Measurements from ENCODE around the gene CTNNA1.

CTNNA1 gene

DNA sequence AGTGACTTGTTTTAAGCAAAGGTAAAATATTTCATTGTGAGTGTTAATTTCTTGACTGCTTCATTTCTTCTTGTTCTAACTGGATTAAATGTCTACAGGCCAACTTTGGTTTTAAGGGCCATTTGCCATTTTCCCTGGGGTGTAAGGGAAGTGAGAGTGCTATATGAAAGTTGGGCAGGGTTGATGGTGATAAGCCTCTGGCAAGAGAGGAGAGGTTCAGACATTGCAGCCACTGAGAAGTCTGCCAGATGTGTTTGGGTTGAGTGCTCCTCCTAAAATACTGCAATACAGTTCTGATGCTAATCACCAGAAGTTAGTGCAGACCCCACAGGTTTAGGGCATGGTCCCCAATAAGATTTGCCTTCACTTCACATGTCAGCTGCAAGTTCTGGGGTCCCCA is 136.8 kb downstream of the CTNNA1 start:
- H3K4me3 ChIP-seq (ENCODE audit: extremely low read depth, insufficient read depth, low read length, poor library complexity, severe bottlenecking) = no peak overlapping the region
- no peaks in the 10 kb centered on the region for H3K4me1 ChIP-seq (ENCODE audit: control insufficient read depth, insufficient read depth, low read length, poor library complexity, severe bottlenecking)
- H3K9me3 ChIP-seq (ENCODE audit: control insufficient read depth, low read length) = peaks cover 23% of the 10 kb centered on the region
- H3K27ac ChIP-seq (ENCODE audit: low read depth, low read length, severe bottlenecking) = no peak overlapping the region
- peaks cover 75% of the 10 kb centered on the region for H3K36me3 ChIP-seq (ENCODE audit: control insufficient read depth, insufficient read depth, low read length)

DNA sequence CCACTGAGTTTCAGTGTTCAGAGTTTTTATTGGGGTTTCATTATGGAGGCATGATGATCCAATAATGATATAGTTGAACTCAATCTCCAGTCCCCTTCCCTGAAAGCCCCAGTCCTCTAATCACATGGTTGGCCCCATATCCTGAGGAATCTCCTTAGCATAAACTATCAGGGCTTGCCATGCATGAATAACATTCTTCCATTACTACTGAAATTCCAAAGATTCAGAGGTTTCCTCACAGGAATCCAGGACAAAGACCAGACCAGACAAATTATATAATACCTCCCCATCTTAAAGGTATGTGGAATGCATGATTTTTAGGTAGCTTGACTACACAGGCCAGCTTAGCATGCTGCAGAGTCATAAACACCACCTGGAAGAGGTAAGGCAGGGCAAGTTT is 137.4 kb downstream of the CTNNA1 start:
- Histone ChIP-seq H3K4me1 (ENCODE audit: control insufficient read depth, insufficient read depth, low read length, poor library complexity, severe bottlenecking) (no peaks in the 10 kb centered on the region), H3K27ac (ENCODE audit: low read depth, low read length, severe bottlenecking) (no peak overlapping the region), H3K4me3 (ENCODE audit: extremely low read depth, insufficient read depth, low read length, poor library complexity, severe bottlenecking) (no peak overlapping the region), H3K36me3 (ENCODE audit: control insufficient read depth, insufficient read depth, low read length) (peaks cover 74% of the 10 kb centered on the region), H3K9me3 (ENCODE audit: control insufficient read depth, low read length) (peaks cover 23% of the 10 kb centered on the region)

DNA sequence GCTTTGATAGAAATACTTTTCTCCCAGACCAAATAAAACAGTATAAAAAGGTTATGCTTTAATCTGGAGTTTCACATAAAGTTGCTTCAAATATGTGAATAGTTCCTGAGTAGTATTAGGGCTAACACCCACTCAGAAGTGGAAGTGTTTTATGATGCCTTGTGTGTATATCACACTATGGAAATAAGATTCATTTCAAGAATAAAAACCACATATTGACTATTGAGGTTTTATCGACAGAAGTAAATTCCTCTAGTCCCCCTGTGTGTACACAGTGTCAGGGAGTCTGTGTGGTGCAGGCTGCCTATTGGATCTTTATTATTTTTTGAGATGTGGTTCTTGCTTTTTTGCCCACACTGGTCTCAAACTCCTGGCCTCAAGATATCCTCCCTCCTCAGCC is 142.7 kb downstream of the CTNNA1 start:
- H3K36me3 ChIP-seq (ENCODE audit: control insufficient read depth, insufficient read depth, low read length) = peaks cover 47% of the 10 kb centered on the region
- WGBS, 2 experiments (ENCODE audit: insufficient coverage in 2 of 2) = no CpG with 5 or more reads among the region's 1 CpG
- H3K4me3 ChIP-seq (ENCODE audit: extremely low read depth, insufficient read depth, low read length, poor library complexity, severe bottlenecking) = no peak overlapping the region

DNA sequence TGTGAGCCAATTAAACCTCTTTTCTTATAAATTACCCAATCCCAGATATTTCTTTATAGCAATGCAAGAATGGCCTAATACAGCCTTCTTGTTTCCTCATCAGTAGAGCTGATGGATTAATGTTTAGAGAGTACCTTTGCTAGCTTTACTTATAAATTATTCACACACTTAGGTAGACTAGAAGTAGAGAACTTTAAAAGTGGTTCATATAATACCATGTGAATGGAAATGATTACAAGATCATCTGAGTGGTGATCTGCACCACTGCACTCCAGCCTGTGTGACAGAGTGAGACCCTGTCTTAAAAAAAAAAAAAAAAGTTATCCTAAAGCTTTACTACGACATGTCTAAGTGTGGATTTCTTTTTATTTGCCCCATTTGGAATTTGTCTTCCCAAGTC is 145.1 kb downstream of the CTNNA1 start:
- WGBS, 2 experiments (ENCODE audit: insufficient coverage in 2 of 2) = 80% methylated on average over 1 of the region's 1 CpG; no CpG with 5 or more reads in 1 of the 2 experiments

More for the DNA sequence above, 142.7 kb downstream of the CTNNA1 start:
- peaks cover 21% of the 10 kb centered on the region for H3K4me1 ChIP-seq (ENCODE audit: control insufficient read depth, insufficient read depth, low read length, poor library complexity, severe bottlenecking)
- no peak overlapping the region for H3K27ac ChIP-seq (ENCODE audit: low read depth, low read length, severe bottlenecking)
- no peaks in the 10 kb centered on the region for H3K9me3 ChIP-seq (ENCODE audit: control insufficient read depth, low read length)

DNA sequence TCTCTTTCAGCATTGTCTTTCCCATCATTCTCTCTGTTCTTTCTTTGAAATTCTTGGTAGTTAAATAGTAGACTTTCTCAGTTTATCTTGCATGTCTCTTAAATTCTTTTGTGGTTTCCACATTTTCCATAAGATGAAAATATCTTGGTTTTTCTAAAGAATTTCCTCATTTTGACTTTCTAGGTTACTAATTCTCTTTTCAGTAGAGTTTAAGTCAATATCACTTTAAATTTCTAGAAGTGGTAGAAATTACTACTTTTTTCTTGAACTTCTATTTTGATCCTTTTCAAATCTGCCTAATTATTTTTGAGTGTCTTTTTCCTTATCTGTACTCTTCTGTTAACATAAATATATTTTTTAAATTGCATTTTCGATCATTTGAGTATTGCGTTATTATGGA is 145.5 kb downstream of the CTNNA1 start:
- Histone ChIP-seq H3K36me3 (ENCODE audit: control insufficient read depth, insufficient read depth, low read length) (peaks cover 42% of the 10 kb centered on the region), H3K27ac (ENCODE audit: low read depth, low read length, severe bottlenecking) (no peak overlapping the region), H3K4me1 (ENCODE audit: control insufficient read depth, insufficient read depth, low read length, poor library complexity, severe bottlenecking) (peaks cover 43% of the 10 kb centered on the region), H3K9me3 (ENCODE audit: control insufficient read depth, low read length) (no peaks in the 10 kb centered on the region), H3K4me3 (ENCODE audit: extremely low read depth, insufficient read depth, low read length, poor library complexity, severe bottlenecking) (no peak overlapping the region)
- WGBS, 2 experiments (ENCODE audit: insufficient coverage in 2 of 2) = 100% methylated on average over 1 of the region's 2 CpGs

More for the DNA sequence above, 145.1 kb downstream of the CTNNA1 start:
- no peaks in the 10 kb centered on the region for H3K9me3 ChIP-seq (ENCODE audit: control insufficient read depth, low read length)
- H3K36me3 ChIP-seq (ENCODE audit: control insufficient read depth, insufficient read depth, low read length) = peaks cover 44% of the 10 kb centered on the region
- no peak overlapping the region for H3K27ac ChIP-seq (ENCODE audit: low read depth, low read length, severe bottlenecking)
- no peak overlapping the region for H3K4me3 ChIP-seq (ENCODE audit: extremely low read depth, insufficient read depth, low read length, poor library complexity, severe bottlenecking)
- peaks cover 39% of the 10 kb centered on the region for H3K4me1 ChIP-seq (ENCODE audit: control insufficient read depth, insufficient read depth, low read length, poor library complexity, severe bottlenecking)

DNA sequence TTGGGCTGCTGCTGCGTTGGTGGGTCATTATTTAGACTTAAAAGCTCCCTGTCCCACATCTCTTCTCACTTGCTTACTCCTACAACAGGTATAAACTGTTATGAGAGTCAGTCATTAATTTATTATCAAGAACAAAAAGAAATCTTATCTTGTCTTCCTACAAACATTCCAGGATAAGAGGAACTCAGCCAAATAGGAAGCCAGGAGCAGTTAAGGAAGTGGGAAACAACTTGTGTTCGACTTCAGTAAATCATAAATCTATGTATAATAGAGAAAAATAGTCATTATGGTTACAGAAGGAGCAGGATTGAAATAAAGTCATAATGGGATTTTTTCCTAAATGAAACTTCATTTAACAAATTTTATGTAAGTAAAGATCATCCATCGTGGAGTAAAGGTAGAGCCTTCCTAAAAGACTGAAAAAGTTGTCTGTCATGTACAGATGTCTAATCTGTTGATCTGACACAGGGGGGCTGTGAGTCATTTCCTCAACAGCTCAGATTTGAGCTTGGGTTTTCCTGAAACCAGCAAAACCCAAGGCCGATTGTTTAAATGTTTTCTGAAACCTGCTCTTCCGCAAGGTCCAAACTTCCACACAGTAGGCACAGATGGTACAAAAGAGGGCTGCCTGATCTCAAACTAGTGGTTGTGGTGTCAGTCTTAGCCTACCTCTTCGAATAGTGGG is 147.2 kb downstream of the CTNNA1 start:
- WGBS, 2 experiments (ENCODE audit: insufficient coverage in 2 of 2) = 70 to 83% methylated on average over 1 to 2 of the region's 6 CpGs
- peaks cover 45% of the 10 kb centered on the region for H3K36me3 ChIP-seq (ENCODE audit: control insufficient read depth, insufficient read depth, low read length)

DNA sequence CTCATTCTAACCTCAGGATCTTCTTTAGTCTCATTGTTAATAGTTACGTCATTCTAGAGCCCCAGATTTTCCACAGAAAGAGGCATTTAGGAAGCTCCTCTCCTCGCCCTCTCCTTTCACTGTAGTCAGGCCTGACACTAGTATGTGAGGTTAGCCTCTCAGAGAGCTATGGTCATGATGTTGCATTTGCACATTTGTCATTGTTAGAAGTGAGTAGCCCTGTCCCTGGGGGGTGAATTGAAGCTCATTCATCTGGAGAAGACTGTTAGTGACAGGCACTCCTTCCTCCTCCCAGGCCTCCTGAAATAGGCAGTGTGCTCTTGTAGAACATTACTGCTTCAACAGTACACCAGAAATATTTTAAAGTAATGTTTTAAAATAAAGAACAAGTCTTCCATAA is 148.5 kb downstream of the CTNNA1 start:
- Histone ChIP-seq H3K27ac (ENCODE audit: low read depth, low read length, severe bottlenecking) (peak overlapping the region; percentile 30), H3K4me3 (ENCODE audit: extremely low read depth, insufficient read depth, low read length, poor library complexity, severe bottlenecking) (no peak overlapping the region), H3K4me1 (ENCODE audit: control insufficient read depth, insufficient read depth, low read length, poor library complexity, severe bottlenecking) (peaks cover 61% of the 10 kb centered on the region), H3K36me3 (ENCODE audit: control insufficient read depth, insufficient read depth, low read length) (peaks cover 48% of the 10 kb centered on the region), H3K9me3 (ENCODE audit: control insufficient read depth, low read length) (no peaks in the 10 kb centered on the region)
- WGBS, 2 experiments (ENCODE audit: insufficient coverage in 2 of 2) = 100% methylated on average over 1 to 2 of the region's 2 CpGs

More for the DNA sequence above, 147.2 kb downstream of the CTNNA1 start:
- H3K27ac ChIP-seq (ENCODE audit: low read depth, low read length, severe bottlenecking) = peak overlapping the region; percentile 86
- H3K4me1 ChIP-seq (ENCODE audit: control insufficient read depth, insufficient read depth, low read length, poor library complexity, severe bottlenecking) = peaks cover 51% of the 10 kb centered on the region
- H3K4me3 ChIP-seq (ENCODE audit: extremely low read depth, insufficient read depth, low read length, poor library complexity, severe bottlenecking) = no peak overlapping the region
- no peaks in the 10 kb centered on the region for H3K9me3 ChIP-seq (ENCODE audit: control insufficient read depth, low read length)

DNA sequence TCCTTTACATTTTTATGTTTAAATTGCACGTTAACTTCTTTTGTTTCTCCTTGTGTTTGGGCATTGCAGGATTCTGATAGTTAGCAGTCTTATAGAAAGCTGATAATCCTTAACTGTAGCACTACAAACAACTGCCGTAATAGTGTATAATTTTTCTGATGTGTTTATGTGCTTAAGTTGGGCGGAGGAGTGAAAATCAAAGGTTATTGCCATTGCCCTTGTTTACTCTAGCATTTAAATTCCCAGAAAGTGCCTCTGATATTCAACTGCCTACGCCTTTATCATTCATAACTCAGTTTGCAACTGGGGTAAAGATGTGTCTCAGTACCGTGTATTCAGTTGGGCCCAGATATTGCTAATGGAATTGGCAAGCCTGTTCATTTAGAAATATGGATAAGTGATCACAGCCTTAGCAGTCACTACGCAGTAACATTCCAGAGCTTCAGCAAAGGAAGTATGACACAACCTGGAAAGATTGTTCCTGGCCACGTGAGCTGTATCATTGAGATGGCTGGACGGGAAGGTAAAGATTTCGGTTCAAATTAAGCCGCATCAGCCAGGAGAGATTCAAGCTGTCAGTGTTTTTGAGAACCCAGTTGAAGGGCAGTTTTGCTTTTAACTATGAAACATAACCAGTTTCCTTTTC is 150.0 kb downstream of the CTNNA1 start:
- Histone ChIP-seq H3K4me3 (ENCODE audit: extremely low read depth, insufficient read depth, low read length, poor library complexity, severe bottlenecking) (no peak overlapping the region), H3K36me3 (ENCODE audit: control insufficient read depth, insufficient read depth, low read length) (peaks cover 51% of the 10 kb centered on the region), H3K27ac (ENCODE audit: low read depth, low read length, severe bottlenecking) (peak overlapping the region; percentile 30), H3K4me1 (ENCODE audit: control insufficient read depth, insufficient read depth, low read length, poor library complexity, severe bottlenecking) (peaks cover 67% of the 10 kb centered on the region), H3K9me3 (ENCODE audit: control insufficient read depth, low read length) (no peaks in the 10 kb centered on the region)
- whole genome bisulfite sequencing, 2 experiments (ENCODE audit: insufficient coverage in 2 of 2) = 96 to 97% methylated on average over 5 to 6 of the region's 10 CpGs

DNA sequence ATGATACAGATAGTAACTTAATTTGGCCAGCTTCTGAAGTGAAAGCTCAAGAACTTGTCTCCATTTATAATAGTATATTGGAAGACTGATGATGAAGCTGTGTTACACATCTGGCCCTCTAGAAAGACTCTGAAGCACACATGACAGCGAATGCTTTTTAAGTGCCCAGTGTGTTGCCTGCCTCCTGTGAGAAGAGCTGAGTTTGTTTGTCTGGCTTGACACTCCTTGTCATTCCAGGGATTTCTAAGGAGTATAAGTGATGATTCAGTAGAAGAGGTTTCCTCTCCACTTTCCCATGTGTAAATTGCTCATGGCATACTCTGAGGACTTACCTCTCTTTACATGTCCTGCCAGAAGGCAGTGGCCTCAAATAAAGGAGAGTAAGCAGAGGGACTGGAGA is 152.3 kb downstream of the CTNNA1 start:
- peak overlapping the region; percentile 52 for H3K27ac ChIP-seq (ENCODE audit: low read depth, low read length, severe bottlenecking)

DNA sequence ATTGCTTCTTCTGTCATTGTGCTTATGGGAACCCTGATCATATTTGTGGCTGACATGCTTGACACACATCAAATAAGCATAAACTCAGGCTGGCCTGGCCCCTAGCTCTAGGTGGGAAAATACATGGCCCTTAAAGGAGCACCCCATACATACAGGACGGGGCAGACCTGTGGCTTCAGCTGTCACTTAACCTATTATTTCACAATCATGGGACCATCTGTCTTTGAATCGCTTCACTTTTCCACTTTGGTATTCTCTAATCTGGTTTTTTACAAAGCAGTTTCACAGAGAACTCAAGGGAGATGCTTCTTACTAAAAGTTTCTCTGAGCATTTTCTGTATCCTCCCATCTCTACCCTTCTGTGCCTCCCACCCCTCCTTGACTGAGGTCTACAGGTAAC is 156.5 kb downstream of the CTNNA1 start:
- H3K36me3 ChIP-seq (ENCODE audit: control insufficient read depth, insufficient read depth, low read length) = peaks cover 71% of the 10 kb centered on the region
- 86 to 95% methylated on average over 1 to 2 of the region's 2 CpGs for WGBS, 2 experiments (ENCODE audit: insufficient coverage in 2 of 2)
- no peaks in the 10 kb centered on the region for H3K9me3 ChIP-seq (ENCODE audit: control insufficient read depth, low read length)
- H3K27ac ChIP-seq (ENCODE audit: low read depth, low read length, severe bottlenecking) = no peak overlapping the region
- peaks cover 45% of the 10 kb centered on the region for H3K4me1 ChIP-seq (ENCODE audit: control insufficient read depth, insufficient read depth, low read length, poor library complexity, severe bottlenecking)
- H3K4me3 ChIP-seq (ENCODE audit: extremely low read depth, insufficient read depth, low read length, poor library complexity, severe bottlenecking) = no peak overlapping the region

More for the DNA sequence above, 152.3 kb downstream of the CTNNA1 start:
- peaks cover 65% of the 10 kb centered on the region for H3K36me3 ChIP-seq (ENCODE audit: control insufficient read depth, insufficient read depth, low read length)
- H3K4me1 ChIP-seq (ENCODE audit: control insufficient read depth, insufficient read depth, low read length, poor library complexity, severe bottlenecking) = peaks cover 64% of the 10 kb centered on the region
- H3K9me3 ChIP-seq (ENCODE audit: control insufficient read depth, low read length) = no peaks in the 10 kb centered on the region
- WGBS, 2 experiments (ENCODE audit: insufficient coverage in 2 of 2) = 86 to 100% methylated on average over 1 of the region's 1 CpG
- no peak overlapping the region for H3K4me3 ChIP-seq (ENCODE audit: extremely low read depth, insufficient read depth, low read length, poor library complexity, severe bottlenecking)

DNA sequence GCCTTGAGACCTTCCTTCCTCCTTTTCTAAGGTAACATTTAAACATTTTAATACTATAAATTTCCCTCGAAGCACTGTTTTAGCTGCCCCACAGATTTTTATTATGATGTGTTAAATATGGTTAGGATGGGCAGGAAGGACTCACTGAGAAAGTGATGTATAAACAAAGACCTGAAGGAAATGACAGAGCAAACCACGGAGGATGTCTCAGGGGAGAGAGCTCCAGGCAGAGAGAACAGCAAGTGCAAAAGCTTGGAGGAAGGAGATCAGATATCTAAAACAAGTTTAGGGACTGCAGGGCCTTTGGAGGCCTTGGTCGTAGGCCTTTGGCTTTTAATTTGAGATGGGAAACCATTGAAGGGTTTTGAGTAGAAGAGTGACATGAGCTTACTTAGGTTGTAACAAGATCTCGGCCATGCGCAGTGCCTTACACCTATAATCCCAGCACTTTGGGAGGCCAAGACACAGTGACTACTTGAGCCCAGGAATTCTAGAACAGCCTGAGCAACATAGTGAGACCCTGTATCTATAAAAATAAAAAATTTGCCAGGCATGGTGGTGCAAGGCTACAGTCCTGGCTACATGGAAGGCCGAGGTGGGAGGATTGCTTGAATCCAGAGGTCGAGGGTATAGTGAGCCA is 157.4 kb downstream of the CTNNA1 start:
- Histone ChIP-seq H3K4me1 (ENCODE audit: control insufficient read depth, insufficient read depth, low read length, poor library complexity, severe bottlenecking) (peaks cover 40% of the 10 kb centered on the region), H3K27ac (ENCODE audit: low read depth, low read length, severe bottlenecking) (no peak overlapping the region), H3K36me3 (ENCODE audit: control insufficient read depth, insufficient read depth, low read length) (peaks cover 77% of the 10 kb centered on the region), H3K4me3 (ENCODE audit: extremely low read depth, insufficient read depth, low read length, poor library complexity, severe bottlenecking) (no peak overlapping the region), H3K9me3 (ENCODE audit: control insufficient read depth, low read length) (no peaks in the 10 kb centered on the region)
- 94% methylated on average over 4 to 6 of the region's 7 CpGs for WGBS, 2 experiments (ENCODE audit: insufficient coverage in 2 of 2)
